Glutamatergic neuron (in vitro differentiated cells): ENCODE measurements around the gene IL10RB. TPM values are rescaled to one million over a fixed set of nuclear protein-coding genes. Genes with fewer than 3 reads are reported as not detected.
"Not testable (repeated sequence)": the region's sequence is repeated elsewhere in the genome, so short reads cannot be mapped to it uniquely, and the experiment has no call there.

Experiments used
- DNase-seq: peaks from one replicate; pipeline ENCODE4 v3.0.0; 2022
- H3K27ac Mint-ChIP-seq: one replicate; pipeline ENCODE4 v1.8.0; 2020; ENCODE audit warnings: mild to moderate bottlenecking, mixed read lengths, inconsistent platforms; ENCODE audit not compliant: unreplicated experiment
- H3K27me3 Mint-ChIP-seq: one replicate; pipeline ENCODE4 v1.8.0; 2020; ENCODE audit warnings: mild to moderate bottlenecking, moderate library complexity, mixed read lengths, inconsistent platforms; ENCODE audit not compliant: unreplicated experiment
- H3K36me3 Mint-ChIP-seq: one replicate; pipeline ENCODE4 v1.8.0; 2020; ENCODE audit warnings: mild to moderate bottlenecking, mixed read lengths, inconsistent platforms; ENCODE audit not compliant: unreplicated experiment
- H3K4me1 Mint-ChIP-seq: one replicate; pipeline ENCODE4 v1.8.0; 2020; ENCODE audit warnings: mild to moderate bottlenecking, low read depth, mixed read lengths, inconsistent platforms; ENCODE audit not compliant: unreplicated experiment
- H3K4me3 Mint-ChIP-seq: one replicate; pipeline ENCODE4 v1.8.0; 2020; ENCODE audit warnings: mild to moderate bottlenecking, mixed read lengths, inconsistent platforms; ENCODE audit not compliant: unreplicated experiment
- H3K9me3 Mint-ChIP-seq: one replicate; pipeline ENCODE4 v1.8.0; 2020; ENCODE audit warnings: mild to moderate bottlenecking, moderate library complexity, mixed read lengths, inconsistent platforms; ENCODE audit not compliant: unreplicated experiment
- CTCF ChIP-seq: fragments of 200-600 bp; sonication (generic); IDR thresholded peaks from one replicate; pipeline ENCODE4 v1.5.0; 2021; ENCODE audit not compliant: partially characterized antibody, unreplicated experiment
- total RNA-seq: library from RNA; stranded (reverse); fragmentation: NEBNext Ultra II Directional; extraction: Animal tissue kit (Norgen Biotek cat#: 25700); gene quantifications from one replicate; pipeline ENCODE4 v1.2.1, GENCODE V29; 2021; ENCODE audit not compliant: unreplicated experiment

The IL10RB gene
- total RNA-seq, 1 donor from 2014 or later: 4.7 TPM

- Mint-ChIP-seq H3K4me1 (no peaks in the 10 kb centered on the region), H3K9me3 (no peaks in the 10 kb centered on the region), H3K27ac (no peak overlapping the region), H3K4me3 (no peak overlapping the region), H3K36me3 (peaks cover 4% of the 10 kb centered on the region), H3K27me3 (no peaks in the 10 kb centered on the region)
- no peak for DNase-seq
- TF ChIP-seq CTCF: no peak
These were observed 25.8 kb upstream of the IL10RB start for GRCh38 chr21:33240404-33240803.

- no peak overlapping the region for H3K27ac Mint-ChIP-seq
- no peak for DNase-seq
- no peaks in the 10 kb centered on the region for H3K4me1 Mint-ChIP-seq
- H3K4me3 Mint-ChIP-seq: no peak overlapping the region
- no peaks in the 10 kb centered on the region for H3K27me3 Mint-ChIP-seq
- H3K36me3 Mint-ChIP-seq: peaks cover 4% of the 10 kb centered on the region
- H3K9me3 Mint-ChIP-seq: no peaks in the 10 kb centered on the region
- TF ChIP-seq CTCF: no peak
These were observed 24.3 kb upstream of the IL10RB start for GRCh38 chr21:33241846-33242245.

- H3K27ac Mint-ChIP-seq, H3K27me3 Mint-ChIP-seq, H3K36me3 Mint-ChIP-seq, H3K4me1 Mint-ChIP-seq, H3K9me3 Mint-ChIP-seq, H3K4me3 Mint-ChIP-seq, DNase-seq: not testable (repeated sequence)
These were observed 23.3 kb upstream of the IL10RB start for GRCh38 chr21:33242846-33243245.

GRCh38 chr21:33244082-33244778 is 21.9 kb upstream of the IL10RB start:
- no peak for DNase-seq
- no peak for TF ChIP-seq CTCF
- peaks cover 2% of the 10 kb centered on the region for H3K4me1 Mint-ChIP-seq
- H3K27ac Mint-ChIP-seq: no peak overlapping the region
- H3K4me3 Mint-ChIP-seq: no peak overlapping the region
- no peaks in the 10 kb centered on the region for H3K27me3 Mint-ChIP-seq
- no peaks in the 10 kb centered on the region for H3K9me3 Mint-ChIP-seq
- peaks cover 4% of the 10 kb centered on the region for H3K36me3 Mint-ChIP-seq

GRCh38 chr21:33244779-33245105 is 21.4 kb upstream of the IL10RB start:
- Mint-ChIP-seq H3K9me3 (no peaks in the 10 kb centered on the region), H3K27ac (no peak overlapping the region), H3K27me3 (no peaks in the 10 kb centered on the region), H3K4me1 (peaks cover 2% of the 10 kb centered on the region), H3K4me3 (no peak overlapping the region), H3K36me3 (peaks cover 4% of the 10 kb centered on the region)
- TF ChIP-seq CTCF: no peak
- DNase-seq: no peak
